ENCODE measurements around the gene HPSE2. TPM values are rescaled to one million over a fixed set of nuclear protein-coding genes. Genes with fewer than 3 reads are reported as not detected.

The HPSE2 gene
- total RNA-seq, 3 donors from 2014 or later: 2.7 to 8.0 (median 5.9) TPM

DNA sequence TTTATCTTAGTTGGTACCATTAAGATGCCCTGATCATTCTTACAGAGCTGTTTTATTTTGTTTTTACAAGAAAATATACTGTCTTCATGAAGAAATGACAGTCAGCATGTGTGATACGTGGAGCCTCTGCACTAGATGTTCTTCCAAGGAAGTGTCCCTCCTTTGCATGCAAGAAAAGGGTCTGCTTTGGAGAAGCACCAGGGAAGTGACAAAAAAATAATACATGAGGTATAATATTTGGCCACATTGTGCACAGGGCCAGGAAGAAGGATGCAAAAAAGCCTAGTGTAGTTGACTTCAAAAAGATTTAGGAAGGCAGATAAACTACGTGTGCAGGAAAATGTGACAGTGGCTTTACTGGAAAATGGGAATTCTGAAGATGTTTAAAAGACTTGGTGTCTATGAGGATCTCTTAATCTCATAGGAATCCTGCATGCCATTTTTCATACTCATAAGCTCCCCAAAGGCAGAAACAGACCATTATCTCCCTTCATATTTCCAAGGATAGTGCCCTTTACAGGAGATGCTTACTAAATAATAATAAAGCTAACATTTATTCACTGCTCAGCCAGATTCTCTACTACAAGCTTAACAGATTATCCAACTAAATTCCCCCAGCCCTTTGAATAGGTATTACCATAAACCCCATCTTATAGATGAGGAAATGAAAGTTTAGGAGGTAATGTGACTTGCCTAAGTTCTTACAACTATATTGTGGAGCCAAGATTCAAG lies 284.2 kb downstream of the HPSE2 start:
- Histone ChIP-seq H3K36me3 (no peaks in the 10 kb centered on the region), H3K4me1 (no peaks in the 10 kb centered on the region), H3K27me3 (no peaks in the 10 kb centered on the region), H3K9me3 (peaks cover 0 to 9% of the 10 kb centered on the region in 2 donors), H3K4me3 (no peak overlapping the region), H3K27ac (no peak overlapping the region)
- DNase-seq (ENCODE audit: low spot score in 2 of 2): no peak
- peak in 1 of 3 donors; percentile 47 for TF ChIP-seq POLR2AphosphoS5 (IDR thresholded peaks at IDR 0.05)
- TF ChIP-seq, protein P1, sequence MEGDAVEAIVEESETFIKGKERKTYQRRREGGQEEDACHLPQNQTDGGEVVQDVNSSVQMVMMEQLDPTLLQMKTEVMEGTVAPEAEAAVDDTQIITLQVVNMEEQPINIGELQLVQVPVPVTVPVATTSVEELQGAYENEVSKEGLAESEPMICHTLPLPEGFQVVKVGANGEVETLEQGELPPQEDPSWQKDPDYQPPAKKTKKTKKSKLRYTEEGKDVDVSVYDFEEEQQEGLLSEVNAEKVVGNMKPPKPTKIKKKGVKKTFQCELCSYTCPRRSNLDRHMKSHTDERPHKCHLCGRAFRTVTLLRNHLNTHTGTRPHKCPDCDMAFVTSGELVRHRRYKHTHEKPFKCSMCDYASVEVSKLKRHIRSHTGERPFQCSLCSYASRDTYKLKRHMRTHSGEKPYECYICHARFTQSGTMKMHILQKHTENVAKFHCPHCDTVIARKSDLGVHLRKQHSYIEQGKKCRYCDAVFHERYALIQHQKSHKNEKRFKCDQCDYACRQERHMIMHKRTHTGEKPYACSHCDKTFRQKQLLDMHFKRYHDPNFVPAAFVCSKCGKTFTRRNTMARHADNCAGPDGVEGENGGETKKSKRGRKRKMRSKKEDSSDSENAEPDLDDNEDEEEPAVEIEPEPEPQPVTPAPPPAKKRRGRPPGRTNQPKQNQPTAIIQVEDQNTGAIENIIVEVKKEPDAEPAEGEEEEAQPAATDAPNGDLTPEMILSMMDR (IDR thresholded peaks at IDR 0.05): no peak
- intact Hi-C loops (cut with DNase I; ENCODE audit: low total_unique reads): no loop called here

DNA sequence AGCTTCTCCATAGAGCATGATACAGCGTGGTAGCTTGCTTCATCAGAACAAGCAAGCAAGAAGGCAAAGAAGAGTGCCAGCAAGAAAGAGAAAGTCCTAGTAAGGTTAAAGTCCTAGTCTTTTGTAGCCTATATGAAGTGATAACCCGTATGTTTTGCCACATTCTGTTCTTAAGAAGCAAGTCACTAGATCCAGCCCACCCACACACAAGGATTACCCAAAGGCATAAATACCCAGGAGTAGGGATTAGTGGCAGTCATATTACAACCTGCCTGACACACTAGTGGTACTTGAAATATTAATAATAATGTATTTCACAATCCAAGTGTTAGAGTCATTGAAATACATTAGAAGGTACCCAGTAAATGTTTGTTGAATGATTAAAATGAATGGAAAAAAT lies 285.5 kb downstream of the HPSE2 start:
- no peak for DNase-seq (ENCODE audit: low spot score in 2 of 2)
- no peaks in the 10 kb centered on the region for H3K4me1 ChIP-seq
- H3K4me3 ChIP-seq: no peak overlapping the region
- TF ChIP-seq POLR2AphosphoS5 (IDR thresholded peaks at IDR 0.05): no peak
- TF ChIP-seq POLR2A (IDR thresholded peaks at IDR 0.05): no peak
- TF ChIP-seq, protein P1 (IDR thresholded peaks at IDR 0.05): no peak
- H3K27me3 ChIP-seq: no peaks in the 10 kb centered on the region
- H3K36me3 ChIP-seq: no peaks in the 10 kb centered on the region
- H3K9me3 ChIP-seq: peaks cover 0 to 13% of the 10 kb centered on the region in 2 donors
- H3K27ac ChIP-seq: peak overlapping the region in 1 of 2 donors; percentile 52
- intact Hi-C loops (cut with DNase I; ENCODE audit: low total_unique reads): no loop called here

DNA sequence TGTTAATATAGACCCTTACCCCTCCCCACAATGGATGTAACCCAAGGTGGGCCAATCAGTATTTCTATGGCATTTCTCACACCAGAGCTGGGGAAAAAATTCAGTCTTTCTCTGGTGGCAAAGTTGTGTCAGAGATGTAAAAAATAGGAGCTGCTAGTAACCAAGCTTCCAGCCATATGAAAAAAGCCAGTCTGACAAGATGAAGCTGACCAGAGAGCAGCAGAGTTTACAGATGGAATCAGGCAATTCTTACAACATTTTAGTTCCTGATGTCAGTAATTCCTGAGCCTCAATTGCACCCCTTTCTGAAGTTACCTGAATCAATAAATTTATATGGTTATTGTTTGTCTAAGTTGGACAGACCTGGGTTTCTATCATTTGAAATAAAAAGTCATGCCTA lies 286.3 kb downstream of the HPSE2 start:
- Histone ChIP-seq H3K4me3 (no peak overlapping the region), H3K9me3 (peaks cover 0 to 13% of the 10 kb centered on the region in 2 donors), H3K27ac (peak overlapping the region in 1 of 2 donors; percentile 35), H3K4me1 (no peaks in the 10 kb centered on the region), H3K27me3 (no peaks in the 10 kb centered on the region), H3K36me3 (no peaks in the 10 kb centered on the region)
- TF ChIP-seq POLR2AphosphoS5 (IDR thresholded peaks at IDR 0.05): no peak
- no peak for TF ChIP-seq POLR2A (IDR thresholded peaks at IDR 0.05)
- TF ChIP-seq, protein P1 (IDR thresholded peaks at IDR 0.05): no peak
- no peak for DNase-seq (ENCODE audit: low spot score in 2 of 2)
- intact Hi-C loops (cut with DNase I; ENCODE audit: low total_unique reads): no loop called here

DNA sequence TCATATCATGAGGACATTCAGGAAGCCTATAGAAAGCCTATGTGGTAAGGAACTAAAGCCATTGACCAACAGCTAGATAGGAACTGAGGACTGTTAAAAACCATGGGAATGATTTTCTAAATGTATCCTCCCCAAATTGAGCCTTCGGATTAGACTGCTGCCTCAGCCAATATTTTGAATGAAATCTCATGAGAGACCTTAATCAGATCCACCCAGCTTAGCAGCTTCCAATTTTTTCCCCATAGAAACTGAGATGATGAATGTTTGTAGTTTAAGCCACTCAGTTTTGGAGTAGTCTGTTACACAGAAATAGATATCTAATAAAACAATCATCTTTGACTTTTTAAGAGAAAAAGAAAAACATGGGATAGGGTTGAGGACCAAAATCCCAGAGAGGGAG lies 292.0 kb downstream of the HPSE2 start:
- Histone ChIP-seq H3K27ac (no peak overlapping the region), H3K4me1 (no peaks in the 10 kb centered on the region), H3K4me3 (no peak overlapping the region), H3K9me3 (peaks cover 0 to 14% of the 10 kb centered on the region in 2 donors), H3K27me3 (no peaks in the 10 kb centered on the region), H3K36me3 (no peaks in the 10 kb centered on the region)
- no peak for DNase-seq (ENCODE audit: low spot score in 2 of 2)
- TF ChIP-seq, protein P1 (IDR thresholded peaks at IDR 0.05): no peak
- no peak for TF ChIP-seq POLR2AphosphoS5 (IDR thresholded peaks at IDR 0.05)
- no peak for TF ChIP-seq POLR2A (IDR thresholded peaks at IDR 0.05)
- intact Hi-C loops (cut with DNase I; ENCODE audit: low total_unique reads): no loop called here

DNA sequence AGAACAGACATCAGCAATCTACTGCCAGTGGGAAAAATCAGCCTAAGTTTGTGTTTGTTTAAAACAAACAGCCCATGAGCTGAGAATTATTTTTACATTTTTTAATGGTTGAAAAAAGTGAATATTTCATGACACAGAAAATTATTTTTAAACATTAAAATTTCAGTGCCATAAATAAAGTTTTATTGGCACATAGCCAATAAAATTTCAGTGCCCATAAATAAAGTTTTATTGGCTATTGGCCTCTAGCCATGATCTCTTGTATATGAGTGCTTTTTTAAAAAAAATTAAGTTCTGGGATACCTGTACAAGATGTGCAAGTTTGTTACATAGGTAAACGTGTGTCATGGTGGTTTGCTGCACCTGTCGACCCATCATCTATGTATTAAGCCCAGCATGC lies 305.9 kb downstream of the HPSE2 start:
- H3K27ac ChIP-seq: no peak overlapping the region
- TF ChIP-seq, protein P1 (IDR thresholded peaks at IDR 0.05): no peak
- no peak for TF ChIP-seq POLR2AphosphoS5 (IDR thresholded peaks at IDR 0.05)
- no peak for TF ChIP-seq POLR2A (IDR thresholded peaks at IDR 0.05)
- intact Hi-C loops (cut with DNase I; ENCODE audit: low total_unique reads): no loop called here
- peaks cover 4 to 26% of the 10 kb centered on the region in 2 donors for H3K9me3 ChIP-seq
- DNase-seq (ENCODE audit: low spot score in 2 of 2): no peak
- H3K4me3 ChIP-seq: no peak overlapping the region
- H3K4me1 ChIP-seq: no peaks in the 10 kb centered on the region
- no peaks in the 10 kb centered on the region for H3K36me3 ChIP-seq
- H3K27me3 ChIP-seq: no peaks in the 10 kb centered on the region
